ENCODE data around the gene SNAI3. TPM values are rescaled to one million over a fixed set of nuclear protein-coding genes. Genes with fewer than 3 reads are reported as not detected.
A peak's percentile ranks its signal among the peaks of the same experiment; 100 is the strongest.

Gene SNAI3
- total RNA-seq, 1 donor from 2014 or later, result 0.29 TPM

DNA sequence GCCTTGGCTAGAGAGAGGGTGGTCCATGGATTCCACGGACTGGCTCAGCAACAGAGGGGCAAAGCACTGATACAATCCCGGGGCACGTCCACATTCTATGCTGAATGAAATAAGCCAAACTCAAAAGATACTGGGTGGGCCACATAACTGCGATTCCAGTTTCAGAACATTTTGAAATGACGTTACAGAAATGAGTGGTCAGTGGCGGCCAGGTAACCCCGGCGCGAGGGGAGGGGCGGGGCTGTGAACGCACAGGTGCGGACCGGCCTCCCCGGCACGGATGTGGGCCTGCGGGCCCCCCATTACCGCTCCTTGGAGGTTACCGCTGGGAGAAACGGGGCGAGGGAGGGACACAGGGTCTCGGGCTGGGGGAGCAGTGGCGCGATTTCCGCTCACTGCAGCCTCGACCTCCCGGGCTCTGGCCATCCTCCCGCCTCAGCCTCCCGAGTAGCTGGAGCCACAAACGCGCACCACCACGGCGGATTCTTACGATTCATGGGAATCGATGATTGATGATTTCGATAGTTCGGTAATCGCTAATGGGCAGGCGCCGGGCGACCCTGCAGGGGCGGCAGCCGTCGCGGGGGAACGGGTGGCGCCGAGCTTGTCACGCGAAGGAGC is 24.0 kb downstream of the SNAI3 start:
- DNase-seq (ENCODE audit: low spot score in 2 of 2, unreplicated experiment in 2 of 2), result no peak
- Mint-ChIP-seq H3K27me3 (ENCODE audit: low read depth) (no peaks in the 10 kb centered on the region), H3K4me1 (peaks cover 17% of the 10 kb centered on the region), H3K9me3 (no peaks in the 10 kb centered on the region), H3K36me3 (peaks cover 2% of the 10 kb centered on the region), H3K4me3 (peak overlapping the region; percentile 85), H3K27ac (peak overlapping the region; percentile 86)
- TF ChIP-seq, protein P1, sequence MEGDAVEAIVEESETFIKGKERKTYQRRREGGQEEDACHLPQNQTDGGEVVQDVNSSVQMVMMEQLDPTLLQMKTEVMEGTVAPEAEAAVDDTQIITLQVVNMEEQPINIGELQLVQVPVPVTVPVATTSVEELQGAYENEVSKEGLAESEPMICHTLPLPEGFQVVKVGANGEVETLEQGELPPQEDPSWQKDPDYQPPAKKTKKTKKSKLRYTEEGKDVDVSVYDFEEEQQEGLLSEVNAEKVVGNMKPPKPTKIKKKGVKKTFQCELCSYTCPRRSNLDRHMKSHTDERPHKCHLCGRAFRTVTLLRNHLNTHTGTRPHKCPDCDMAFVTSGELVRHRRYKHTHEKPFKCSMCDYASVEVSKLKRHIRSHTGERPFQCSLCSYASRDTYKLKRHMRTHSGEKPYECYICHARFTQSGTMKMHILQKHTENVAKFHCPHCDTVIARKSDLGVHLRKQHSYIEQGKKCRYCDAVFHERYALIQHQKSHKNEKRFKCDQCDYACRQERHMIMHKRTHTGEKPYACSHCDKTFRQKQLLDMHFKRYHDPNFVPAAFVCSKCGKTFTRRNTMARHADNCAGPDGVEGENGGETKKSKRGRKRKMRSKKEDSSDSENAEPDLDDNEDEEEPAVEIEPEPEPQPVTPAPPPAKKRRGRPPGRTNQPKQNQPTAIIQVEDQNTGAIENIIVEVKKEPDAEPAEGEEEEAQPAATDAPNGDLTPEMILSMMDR (IDR thresholded peaks at IDR 0.05; ENCODE audit: unreplicated experiment), result no peak

DNA sequence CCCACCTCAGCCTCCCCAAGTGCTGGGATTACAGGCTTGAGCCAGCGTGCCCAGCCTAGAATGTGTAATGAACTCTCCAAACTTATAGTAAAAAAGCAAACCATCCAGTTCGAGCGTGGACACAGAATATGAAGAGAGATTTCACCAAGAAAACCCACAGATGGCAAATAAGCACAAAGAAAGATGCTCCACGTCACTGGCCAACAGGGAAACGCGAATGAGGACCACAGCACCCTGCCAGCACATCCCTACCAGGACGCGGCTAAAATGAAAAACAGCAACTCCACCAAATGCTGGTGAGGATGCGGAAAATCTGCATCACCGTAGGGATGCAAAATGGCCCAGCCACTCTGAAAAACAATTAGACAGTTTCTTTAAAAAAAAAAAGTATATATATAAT is 24.8 kb downstream of the SNAI3 start:
- Mint-ChIP-seq H3K27me3 (ENCODE audit: low read depth) (no peaks in the 10 kb centered on the region), H3K27ac (no peak overlapping the region), H3K4me3 (peak overlapping the region; percentile 25), H3K9me3 (no peaks in the 10 kb centered on the region), H3K4me1 (peaks cover 17% of the 10 kb centered on the region), H3K36me3 (peaks cover 3% of the 10 kb centered on the region)
- TF ChIP-seq, protein P1 (IDR thresholded peaks at IDR 0.05; ENCODE audit: unreplicated experiment), result no peak
- DNase-seq (ENCODE audit: low spot score in 2 of 2, unreplicated experiment in 2 of 2), result no peak

DNA sequence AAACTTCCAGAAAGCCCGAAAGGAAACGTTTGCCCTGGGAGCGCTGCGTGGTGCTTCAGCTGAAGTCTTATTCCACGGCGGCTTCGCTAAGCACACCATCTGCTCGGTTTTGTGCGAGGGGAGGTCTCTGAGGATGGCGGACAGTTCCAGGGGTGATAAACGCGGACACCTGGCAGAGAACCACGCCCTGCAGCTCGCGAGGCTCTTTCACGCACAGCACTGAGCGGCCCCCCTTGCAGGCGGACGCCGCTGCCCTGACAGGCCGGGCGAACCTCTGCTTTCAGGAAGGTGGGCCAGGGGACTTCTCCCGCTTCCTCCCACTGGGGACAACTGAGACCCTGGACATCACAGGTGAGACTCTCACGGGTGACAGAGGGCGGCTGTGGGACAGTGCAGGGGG is 27.1 kb downstream of the SNAI3 start:
- Mint-ChIP-seq H3K4me3 (no peak overlapping the region), H3K4me1 (peaks cover 12% of the 10 kb centered on the region), H3K27ac (no peak overlapping the region), H3K27me3 (ENCODE audit: low read depth) (no peaks in the 10 kb centered on the region), H3K36me3 (peaks cover 7% of the 10 kb centered on the region), H3K9me3 (no peaks in the 10 kb centered on the region)
- TF ChIP-seq, protein P1 (IDR thresholded peaks at IDR 0.05; ENCODE audit: unreplicated experiment), result no peak
- no peak for DNase-seq (ENCODE audit: low spot score in 2 of 2, unreplicated experiment in 2 of 2)

- no peak overlapping the region for H3K4me3 Mint-ChIP-seq
- no peak for DNase-seq (ENCODE audit: low spot score in 2 of 2, unreplicated experiment in 2 of 2)
- TF ChIP-seq, protein P1 (IDR thresholded peaks at IDR 0.05; ENCODE audit: unreplicated experiment), result no peak
- no peaks in the 10 kb centered on the region for H3K9me3 Mint-ChIP-seq
- H3K4me1 Mint-ChIP-seq, result peaks cover 10% of the 10 kb centered on the region
- no peaks in the 10 kb centered on the region for H3K27me3 Mint-ChIP-seq (ENCODE audit: low read depth)
- no peak overlapping the region for H3K27ac Mint-ChIP-seq
- H3K36me3 Mint-ChIP-seq, result peaks cover 7% of the 10 kb centered on the region
These were observed 27.6 kb downstream of the SNAI3 start for GRCh38 chr16:88658714-88659113.

DNA sequence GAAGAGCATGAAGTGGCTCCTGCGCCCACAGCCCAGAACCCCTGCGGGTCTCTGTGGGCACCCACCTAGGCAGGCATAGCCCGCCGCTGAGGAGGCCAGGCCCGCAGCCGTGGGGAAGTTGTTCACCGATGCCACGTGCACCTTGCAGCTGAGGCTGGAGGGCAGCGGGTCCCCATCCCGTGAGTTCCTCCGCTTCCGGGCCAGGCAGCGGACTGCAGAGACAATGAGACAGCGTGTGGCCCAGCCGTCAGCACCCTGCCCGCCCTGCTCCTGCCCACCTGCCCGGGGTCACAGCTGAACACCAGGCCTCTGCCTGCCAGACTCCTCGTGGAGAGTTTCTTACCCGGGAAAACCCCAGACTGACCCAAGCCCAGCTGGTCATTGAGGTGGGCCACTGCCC is 28.9 kb downstream of the SNAI3 start:
- H3K4me1 Mint-ChIP-seq, result peaks cover 10% of the 10 kb centered on the region
- TF ChIP-seq, protein P1 (IDR thresholded peaks at IDR 0.05; ENCODE audit: unreplicated experiment), result no peak
- peaks cover 7% of the 10 kb centered on the region for H3K36me3 Mint-ChIP-seq
- no peaks in the 10 kb centered on the region for H3K27me3 Mint-ChIP-seq (ENCODE audit: low read depth)
- H3K27ac Mint-ChIP-seq, result no peak overlapping the region
- H3K9me3 Mint-ChIP-seq, result no peaks in the 10 kb centered on the region
- DNase-seq (ENCODE audit: low spot score in 2 of 2, unreplicated experiment in 2 of 2), result no peak
- no peak overlapping the region for H3K4me3 Mint-ChIP-seq

All from mesothelial cell of epicardium (in vitro differentiated cells).